Muscle layer of colon (tissue), 2 donors: ENCODE data around the gene ADGRF4.

ENCODE experiments used
- H3K27ac ChIP-seq: one replicate; pipeline ENCODE4 v1.7.0; 2013; ENCODE audit warnings: low read depth, mild to moderate bottlenecking, low read length, moderate library complexity
- H3K27me3 ChIP-seq, 2 donors: one replicate each; pipeline ENCODE4 v1.7.0; 2013; ENCODE audit warnings: low read length in 2 of 2, mild to moderate bottlenecking in 2 of 2; ENCODE audit not compliant: insufficient read depth in 2 of 2, control insufficient read depth in 1 of 2
- H3K36me3 ChIP-seq: one replicate; pipeline ENCODE4 v1.7.0; 2013; ENCODE audit warnings: mild to moderate bottlenecking, low read length; ENCODE audit not compliant: insufficient read depth
- H3K4me1 ChIP-seq: one replicate; pipeline ENCODE4 v1.7.0; 2013; ENCODE audit warnings: mild to moderate bottlenecking, low read length; ENCODE audit not compliant: insufficient read depth
- H3K4me3 ChIP-seq, 2 donors: one replicate each; pipeline ENCODE4 v1.7.0; 2013; ENCODE audit warnings: low read length in 2 of 2, low read depth in 1 of 2, mild to moderate bottlenecking in 1 of 2, moderate library complexity in 1 of 2
- H3K9ac ChIP-seq: one replicate; pipeline ENCODE4 v1.7.0; 2013; ENCODE audit warnings: low read length
- H3K9me3 ChIP-seq: one replicate; pipeline ENCODE4 v1.7.0; 2013; ENCODE audit warnings: mild to moderate bottlenecking, low read length
- donor health status: abdominal sarcoma.
- donor health status: Adenocarcinoma of cecum.

The ADGRF4 gene

DNA sequence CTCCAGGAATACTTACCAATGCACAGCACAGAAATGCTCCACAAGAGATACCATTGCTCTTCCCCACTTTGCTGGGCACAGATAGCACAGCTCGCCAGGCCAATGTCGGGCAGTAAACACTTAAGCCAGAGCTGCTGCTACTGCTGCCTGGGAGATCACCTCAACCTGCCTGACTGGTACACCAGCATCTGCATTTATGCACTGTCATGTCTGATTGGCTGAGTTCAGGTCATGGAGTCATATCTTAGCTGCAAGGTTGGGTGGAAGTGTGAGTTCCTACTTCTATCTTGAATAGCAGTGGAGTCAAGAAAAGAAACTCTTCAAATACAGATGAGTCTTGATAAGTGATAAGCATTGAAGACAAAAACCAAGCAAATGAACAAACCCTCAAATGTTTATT is 10.9 kb upstream of the ADGRF4 start:
- H3K4me3 ChIP-seq: no peak overlapping the region
- H3K4me1 ChIP-seq: no peaks in the 10 kb centered on the region

DNA sequence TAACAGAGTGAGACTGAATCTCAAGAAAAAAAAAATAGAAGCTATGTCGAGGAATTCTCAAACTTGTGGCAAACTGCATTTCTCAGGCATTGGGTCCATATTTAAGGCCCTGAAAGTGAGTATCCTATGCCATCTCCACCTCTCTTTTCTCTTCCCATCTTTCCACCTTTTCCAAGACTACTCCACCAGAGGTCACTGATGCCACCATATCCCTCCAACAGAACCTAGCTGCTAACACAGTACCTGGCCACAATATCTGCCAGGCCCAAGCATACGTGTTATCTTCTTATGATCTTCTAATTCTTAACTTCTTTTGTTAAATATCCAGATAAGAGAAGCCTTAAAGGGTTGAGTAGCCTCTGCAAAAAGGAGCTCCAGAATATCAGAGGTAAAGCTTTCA is 8.2 kb upstream of the ADGRF4 start:
- Histone ChIP-seq H3K9me3 (no peaks in the 10 kb centered on the region), H3K4me1 (no peaks in the 10 kb centered on the region), H3K27me3 (no peaks in the 10 kb centered on the region), H3K27ac (no peak overlapping the region), H3K4me3 (no peak overlapping the region), H3K9ac (no peak overlapping the region), H3K36me3 (no peaks in the 10 kb centered on the region)

More for the DNA sequence above, 10.9 kb upstream of the ADGRF4 start:
- no peaks in the 10 kb centered on the region for H3K27me3 ChIP-seq
- no peak overlapping the region for H3K9ac ChIP-seq
- H3K27ac ChIP-seq: no peak overlapping the region
- H3K36me3 ChIP-seq: no peaks in the 10 kb centered on the region
- H3K9me3 ChIP-seq: no peaks in the 10 kb centered on the region

DNA sequence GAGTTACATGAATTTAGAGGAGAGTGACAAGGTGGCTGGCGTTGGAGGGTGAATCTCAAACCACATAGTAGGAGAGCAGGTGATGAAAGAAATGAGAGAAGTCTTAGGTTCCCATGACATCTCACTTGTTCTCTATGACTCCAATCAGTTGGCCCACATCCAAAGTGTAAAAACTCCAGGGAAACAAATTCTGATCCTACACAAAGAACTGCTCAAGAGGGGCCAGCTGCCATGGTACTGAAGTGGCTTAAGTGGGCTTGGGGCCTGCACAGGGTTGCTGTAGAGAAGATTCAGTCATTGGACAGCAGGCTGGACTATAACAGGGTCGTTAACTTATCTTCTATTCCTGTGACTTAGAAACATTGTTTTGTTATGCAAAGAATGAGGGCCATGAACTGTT is 7.6 kb upstream of the ADGRF4 start:
- Histone ChIP-seq H3K9me3 (no peaks in the 10 kb centered on the region), H3K27ac (no peak overlapping the region), H3K4me1 (no peaks in the 10 kb centered on the region), H3K9ac (no peak overlapping the region), H3K27me3 (no peaks in the 10 kb centered on the region), H3K36me3 (no peaks in the 10 kb centered on the region), H3K4me3 (no peak overlapping the region)

DNA sequence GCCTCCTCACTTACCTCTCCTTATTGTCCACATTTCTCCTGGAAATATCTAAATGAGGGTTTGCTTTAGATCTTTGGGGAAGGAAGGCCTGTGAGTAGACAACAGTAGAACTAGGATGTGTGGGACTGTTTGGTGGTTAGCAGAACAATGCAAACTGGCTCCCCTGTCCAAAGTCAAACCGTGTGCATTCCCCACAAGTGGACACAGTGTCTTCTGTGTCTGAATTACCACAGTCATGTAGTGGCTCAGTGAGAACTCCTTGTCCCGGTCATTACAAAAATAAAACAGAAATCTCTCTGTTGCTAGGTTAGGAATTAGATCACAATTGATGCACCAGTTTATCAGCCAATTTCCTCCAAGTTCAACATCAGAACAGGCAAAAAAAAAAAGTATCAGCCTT is 455 bp upstream of the ADGRF4 start:
- Histone ChIP-seq H3K4me3 (no peak overlapping the region), H3K36me3 (no peaks in the 10 kb centered on the region), H3K9me3 (no peaks in the 10 kb centered on the region), H3K27ac (no peak overlapping the region), H3K27me3 (no peaks in the 10 kb centered on the region), H3K4me1 (no peaks in the 10 kb centered on the region), H3K9ac (no peak overlapping the region)

DNA sequence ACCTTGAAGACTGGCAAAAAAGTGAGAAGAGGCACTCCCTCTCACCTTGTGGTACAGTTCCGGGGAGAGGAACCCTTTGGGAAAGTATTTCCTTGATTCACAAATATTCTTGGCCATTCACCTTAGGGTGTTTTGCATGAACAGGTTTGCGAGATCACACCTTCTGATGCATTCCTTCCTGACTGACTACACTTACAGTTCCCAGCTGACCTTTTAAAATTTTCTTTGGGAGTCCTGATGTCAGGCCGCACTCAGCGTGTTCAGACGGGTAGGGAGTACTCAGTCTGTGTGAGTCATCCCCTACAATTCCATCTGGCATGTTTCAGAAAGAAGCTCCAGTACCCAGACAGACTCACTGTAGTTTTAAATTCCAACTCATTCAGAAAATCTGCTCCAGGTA is 1.7 kb downstream of the ADGRF4 start:
- no peaks in the 10 kb centered on the region for H3K4me1 ChIP-seq
- H3K27me3 ChIP-seq: no peaks in the 10 kb centered on the region
- H3K9me3 ChIP-seq: no peaks in the 10 kb centered on the region
- H3K36me3 ChIP-seq: no peaks in the 10 kb centered on the region
- no peak overlapping the region for H3K4me3 ChIP-seq
- no peak overlapping the region for H3K9ac ChIP-seq
- no peak overlapping the region for H3K27ac ChIP-seq

DNA sequence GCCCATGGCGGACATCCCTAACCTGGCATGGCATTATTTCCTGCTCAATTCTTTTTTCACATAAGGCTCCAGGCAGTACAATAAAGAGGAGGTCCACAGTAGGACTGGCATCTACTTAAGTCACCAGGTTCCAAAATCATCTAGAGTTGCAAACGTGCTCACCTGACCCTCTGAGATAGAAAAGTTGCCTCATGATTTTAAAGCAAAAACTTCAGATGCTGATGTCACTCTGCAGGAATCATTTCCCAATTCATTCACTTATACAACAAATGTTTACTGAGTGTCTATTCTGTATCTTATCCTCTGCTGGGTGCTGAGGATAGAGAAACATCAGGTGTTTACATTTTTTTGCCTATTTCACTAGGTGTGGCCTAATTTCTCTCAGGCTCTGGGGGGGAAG is 2.2 kb downstream of the ADGRF4 start:
- no peaks in the 10 kb centered on the region for H3K4me1 ChIP-seq
- H3K9ac ChIP-seq: no peak overlapping the region
- H3K27ac ChIP-seq: no peak overlapping the region
- no peaks in the 10 kb centered on the region for H3K9me3 ChIP-seq
- no peaks in the 10 kb centered on the region for H3K27me3 ChIP-seq
- no peaks in the 10 kb centered on the region for H3K36me3 ChIP-seq
- H3K4me3 ChIP-seq: no peak overlapping the region

DNA sequence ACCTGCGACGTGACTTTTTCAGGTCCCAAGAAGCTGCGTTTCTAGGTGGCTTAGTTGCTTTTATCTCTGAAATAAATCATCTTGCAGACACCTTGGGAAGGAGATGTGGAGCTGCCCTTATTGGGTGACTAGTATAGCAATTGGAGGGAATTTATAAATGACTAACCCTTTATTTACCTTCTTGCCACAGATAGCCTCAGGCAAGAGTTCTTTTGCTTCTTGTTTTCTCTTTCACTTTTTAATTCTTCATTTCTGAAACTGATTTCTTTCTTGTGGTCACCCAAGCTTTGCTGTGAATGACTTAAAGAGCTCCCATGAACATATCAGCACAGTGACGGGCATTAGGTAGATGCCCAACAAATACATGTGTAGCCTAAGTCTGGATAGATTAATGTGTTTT is 3.0 kb downstream of the ADGRF4 start:
- Histone ChIP-seq H3K36me3 (no peaks in the 10 kb centered on the region), H3K9ac (no peak overlapping the region), H3K9me3 (no peaks in the 10 kb centered on the region), H3K27me3 (no peaks in the 10 kb centered on the region), H3K27ac (no peak overlapping the region), H3K4me3 (no peak overlapping the region), H3K4me1 (no peaks in the 10 kb centered on the region)

DNA sequence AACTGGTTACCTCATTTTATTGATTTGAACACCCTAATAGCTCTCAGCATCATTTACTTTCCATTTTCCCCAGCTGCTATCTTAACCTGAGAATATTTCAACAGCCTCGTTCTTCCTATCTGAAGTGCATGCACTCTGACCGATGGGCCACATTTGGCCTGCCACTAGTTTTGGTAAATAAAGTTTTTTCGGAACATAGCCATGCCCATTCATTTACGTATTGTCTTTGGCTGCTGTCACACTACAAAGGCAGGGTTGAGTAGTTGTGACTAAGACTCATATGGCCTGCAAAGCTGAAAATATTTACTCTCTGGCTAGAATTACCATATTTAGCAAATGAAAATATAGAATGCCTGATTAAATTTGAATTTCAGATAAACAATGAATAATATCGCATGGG is 10.8 kb downstream of the ADGRF4 start:
- Histone ChIP-seq H3K4me3 (no peak overlapping the region), H3K36me3 (no peaks in the 10 kb centered on the region), H3K27ac (no peak overlapping the region), H3K9me3 (no peaks in the 10 kb centered on the region), H3K9ac (no peak overlapping the region), H3K4me1 (no peaks in the 10 kb centered on the region), H3K27me3 (no peaks in the 10 kb centered on the region)

DNA sequence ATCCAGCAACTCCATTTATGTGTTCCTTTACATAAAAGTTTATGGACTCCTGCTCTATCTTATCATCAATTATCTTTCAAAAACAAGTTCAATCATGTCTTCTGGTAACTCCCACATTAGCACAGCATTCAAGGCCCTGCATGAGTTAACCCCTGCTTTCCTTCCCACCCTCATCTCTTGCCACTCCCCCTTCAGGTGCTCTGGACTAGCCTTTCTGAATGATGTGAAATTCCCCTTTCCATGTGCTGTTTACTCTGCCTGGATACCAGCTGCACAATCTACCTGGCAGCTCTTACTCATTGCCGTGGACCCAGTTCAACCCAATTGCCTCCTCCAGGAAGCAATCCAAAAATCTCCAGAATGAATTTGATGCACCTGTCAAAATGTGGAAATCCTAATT is 11.9 kb downstream of the ADGRF4 start:
- no peaks in the 10 kb centered on the region for H3K4me1 ChIP-seq
- H3K9ac ChIP-seq: no peak overlapping the region
- H3K27ac ChIP-seq: no peak overlapping the region
- H3K27me3 ChIP-seq: no peaks in the 10 kb centered on the region
- H3K9me3 ChIP-seq: no peaks in the 10 kb centered on the region
- H3K36me3 ChIP-seq: no peaks in the 10 kb centered on the region
- no peak overlapping the region for H3K4me3 ChIP-seq

DNA sequence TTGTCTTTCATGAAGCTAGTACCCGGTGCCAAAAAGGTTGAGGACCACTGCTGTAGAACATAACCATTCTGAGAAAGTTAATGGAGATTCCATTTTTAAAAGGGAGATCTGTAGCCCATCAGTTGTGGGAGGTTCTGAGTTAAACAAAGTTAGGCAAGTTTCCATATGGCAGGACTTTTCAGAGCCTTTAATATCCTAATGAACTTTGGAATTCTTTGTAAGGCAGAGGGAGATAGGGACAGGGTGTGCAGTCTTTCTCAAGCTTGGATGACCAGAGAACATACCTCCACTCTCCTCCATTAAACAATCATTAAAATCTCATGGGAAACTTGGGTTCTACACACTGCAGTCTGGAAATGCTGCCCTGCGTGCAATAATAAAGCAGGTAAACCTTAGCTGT is 14.8 kb downstream of the ADGRF4 start:
- Histone ChIP-seq H3K36me3 (no peaks in the 10 kb centered on the region), H3K4me1 (no peaks in the 10 kb centered on the region), H3K27ac (no peak overlapping the region), H3K4me3 (no peak overlapping the region), H3K9me3 (no peaks in the 10 kb centered on the region), H3K27me3 (no peaks in the 10 kb centered on the region), H3K9ac (no peak overlapping the region)

DNA sequence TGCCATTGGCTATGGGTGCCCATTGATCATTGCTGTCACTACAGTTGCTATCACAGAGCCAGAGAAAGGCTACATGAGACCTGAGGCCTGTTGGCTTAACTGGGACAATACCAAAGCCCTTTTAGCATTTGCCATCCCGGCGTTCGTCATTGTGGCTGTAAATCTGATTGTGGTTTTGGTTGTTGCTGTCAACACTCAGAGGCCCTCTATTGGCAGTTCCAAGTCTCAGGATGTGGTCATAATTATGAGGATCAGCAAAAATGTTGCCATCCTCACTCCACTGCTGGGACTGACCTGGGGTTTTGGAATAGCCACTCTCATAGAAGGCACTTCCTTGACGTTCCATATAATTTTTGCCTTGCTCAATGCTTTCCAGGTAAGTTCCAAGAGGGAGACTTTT is 16.4 kb downstream of the ADGRF4 start:
- Histone ChIP-seq H3K9me3 (no peaks in the 10 kb centered on the region), H3K36me3 (no peaks in the 10 kb centered on the region), H3K27me3 (no peaks in the 10 kb centered on the region), H3K4me3 (no peak overlapping the region), H3K27ac (no peak overlapping the region), H3K4me1 (no peaks in the 10 kb centered on the region), H3K9ac (no peak overlapping the region)

DNA sequence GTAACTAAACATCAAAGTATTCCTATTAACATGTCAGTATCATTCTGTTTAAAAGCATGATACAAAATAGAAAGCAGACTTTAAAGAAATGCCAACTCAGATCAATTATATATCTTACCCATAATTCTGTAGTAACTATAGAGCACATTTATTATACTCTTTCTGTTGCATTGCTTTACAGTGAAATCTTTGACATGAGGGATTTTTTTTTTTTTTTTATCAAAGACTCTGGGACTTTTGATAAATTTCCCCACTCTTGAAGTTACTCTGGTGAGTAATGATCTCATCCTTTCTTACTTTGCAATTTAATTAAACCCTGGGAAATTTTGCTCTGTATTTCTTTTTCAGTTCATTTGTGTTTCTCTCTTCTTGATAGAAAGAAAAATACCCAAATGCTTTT is 17.4 kb downstream of the ADGRF4 start:
- H3K36me3 ChIP-seq: no peaks in the 10 kb centered on the region
- no peak overlapping the region for H3K27ac ChIP-seq
- H3K27me3 ChIP-seq: no peaks in the 10 kb centered on the region
- H3K9ac ChIP-seq: no peak overlapping the region
- no peaks in the 10 kb centered on the region for H3K4me1 ChIP-seq
- no peaks in the 10 kb centered on the region for H3K9me3 ChIP-seq
- no peak overlapping the region for H3K4me3 ChIP-seq
